Colonic mucosa (tissue), 4 donors: Measurements from ENCODE around the gene CHST6. TPM values are rescaled to one million over a fixed set of nuclear protein-coding genes. Genes with fewer than 3 reads are reported as not detected.

Source experiments
- DNase-seq: peaks from one replicate; pipeline ENCODE4 v3.0.0-alpha.2; 2020
- H3K27ac ChIP-seq: fragments of 200-600 bp; one replicate; pipeline ENCODE4 v1.8.0; 2021
- H3K27me3 ChIP-seq: fragments of 200-600 bp; one replicate; pipeline ENCODE4 v1.8.0; 2021
- H3K36me3 ChIP-seq: fragments of 200-600 bp; one replicate; pipeline ENCODE4 v1.8.0; 2021
- H3K4me1 ChIP-seq: fragments of 200-600 bp; one replicate; pipeline ENCODE4 v1.8.0; 2021; ENCODE audit warnings: mild to moderate bottlenecking
- H3K4me3 ChIP-seq: fragments of 200-600 bp; one replicate; pipeline ENCODE4 v1.8.0; 2021
- H3K9ac ChIP-seq, 2 donors: one replicate each; pipeline ENCODE4 v1.7.0; 2013; ENCODE audit warnings: control low read depth in 2 of 2, low read depth in 2 of 2, low read length in 2 of 2
- H3K9me3 ChIP-seq: fragments of 200-600 bp; one replicate; pipeline ENCODE4 v1.8.0; 2021
- intact Hi-C: fragments of 100-400 bp; cut with DNase I; formaldehyde crosslinking; loops from one replicate; pipeline ENCODE4 v1.14.1; 2022
- total RNA-seq, 2 donors: library from RNA; stranded (reverse); fragmentation: NEBNext Ultra II Directional in 1 of 2; extraction: Animal tissue kit (Norgen Biotek cat#: 25700) in 1 of 2; gene quantifications; one replicate each; pipeline ENCODE4 v1.2.1, GENCODE V29; 2021
- TF ChIP-seq, protein P1 (sequence below): fragments of 200-600 bp; IDR thresholded peaks from one replicate; pipeline ENCODE4 v1.8.0; 2022; ENCODE audit warnings: antibody characterized with exemption, mild to moderate bottlenecking
- donor health status: healthy.
- donor health status: DM: no; HTN: no; CAD: no.
- donor health status: DM: no; HTN: no; CAD: no.

Gene CHST6
- total RNA-seq, 2 donors from 2014 or later = 2.7 to 5.6 TPM

- Histone ChIP-seq H3K9me3 (no peaks in the 10 kb centered on the region), H3K27me3 (no peaks in the 10 kb centered on the region), H3K4me1 (peaks cover 6% of the 10 kb centered on the region), H3K9ac (no peak overlapping the region), H3K27ac (no peak overlapping the region), H3K36me3 (no peaks in the 10 kb centered on the region), H3K4me3 (no peak overlapping the region)
- DNase-seq = no peak
- TF ChIP-seq, protein P1, sequence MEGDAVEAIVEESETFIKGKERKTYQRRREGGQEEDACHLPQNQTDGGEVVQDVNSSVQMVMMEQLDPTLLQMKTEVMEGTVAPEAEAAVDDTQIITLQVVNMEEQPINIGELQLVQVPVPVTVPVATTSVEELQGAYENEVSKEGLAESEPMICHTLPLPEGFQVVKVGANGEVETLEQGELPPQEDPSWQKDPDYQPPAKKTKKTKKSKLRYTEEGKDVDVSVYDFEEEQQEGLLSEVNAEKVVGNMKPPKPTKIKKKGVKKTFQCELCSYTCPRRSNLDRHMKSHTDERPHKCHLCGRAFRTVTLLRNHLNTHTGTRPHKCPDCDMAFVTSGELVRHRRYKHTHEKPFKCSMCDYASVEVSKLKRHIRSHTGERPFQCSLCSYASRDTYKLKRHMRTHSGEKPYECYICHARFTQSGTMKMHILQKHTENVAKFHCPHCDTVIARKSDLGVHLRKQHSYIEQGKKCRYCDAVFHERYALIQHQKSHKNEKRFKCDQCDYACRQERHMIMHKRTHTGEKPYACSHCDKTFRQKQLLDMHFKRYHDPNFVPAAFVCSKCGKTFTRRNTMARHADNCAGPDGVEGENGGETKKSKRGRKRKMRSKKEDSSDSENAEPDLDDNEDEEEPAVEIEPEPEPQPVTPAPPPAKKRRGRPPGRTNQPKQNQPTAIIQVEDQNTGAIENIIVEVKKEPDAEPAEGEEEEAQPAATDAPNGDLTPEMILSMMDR = no peak
- intact Hi-C loops = no loop called here
These were observed 12.6 kb downstream of the CHST6 start for GRCh38 chr16:75482434-75483205.

DNA sequence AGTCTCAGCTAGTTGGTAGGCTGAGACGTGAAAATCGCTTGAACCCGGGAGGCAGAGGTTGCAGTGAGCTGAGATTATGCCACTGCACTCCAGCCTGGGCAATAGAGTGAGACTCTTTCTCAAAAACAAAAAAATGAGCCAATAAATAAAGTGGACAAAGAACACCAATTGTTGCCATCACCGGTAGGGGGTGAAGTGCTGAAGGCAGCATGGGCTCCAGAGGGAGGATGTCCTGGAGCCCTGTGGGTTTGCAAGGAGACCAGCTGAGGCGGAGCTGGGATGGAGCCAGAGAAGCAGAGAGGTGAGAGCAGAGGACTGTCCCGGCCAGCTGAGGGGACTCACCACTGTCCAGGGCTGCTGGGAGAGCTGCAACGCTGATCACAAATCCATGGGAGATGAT is 13.8 kb downstream of the CHST6 start:
- Histone ChIP-seq H3K9me3 (no peaks in the 10 kb centered on the region), H3K4me1 (no peaks in the 10 kb centered on the region), H3K36me3 (no peaks in the 10 kb centered on the region), H3K27ac (no peak overlapping the region), H3K4me3 (no peak overlapping the region), H3K27me3 (no peaks in the 10 kb centered on the region), H3K9ac (no peak overlapping the region)
- intact Hi-C loops = no loop called here
- DNase-seq = no peak
- TF ChIP-seq, protein P1 = no peak

GRCh38 chr16:75479421-75479990 is 15.7 kb downstream of the CHST6 start:
- H3K27me3 ChIP-seq = no peaks in the 10 kb centered on the region
- intact Hi-C loops = loop anchor here (10.0 kb wide), 1 partner anchor 145 kb away; the partner anchor contains the start of gene ADAT1
- no peak overlapping the region for H3K9ac ChIP-seq
- H3K27ac ChIP-seq = no peak overlapping the region
- no peaks in the 10 kb centered on the region for H3K36me3 ChIP-seq
- no peaks in the 10 kb centered on the region for H3K4me1 ChIP-seq
- H3K9me3 ChIP-seq = no peaks in the 10 kb centered on the region
- no peak overlapping the region for H3K4me3 ChIP-seq
- DNase-seq = no peak
- TF ChIP-seq, protein P1 = no peak

- H3K36me3 ChIP-seq = no peaks in the 10 kb centered on the region
- H3K4me1 ChIP-seq = no peaks in the 10 kb centered on the region
- H3K9me3 ChIP-seq = no peaks in the 10 kb centered on the region
- intact Hi-C loops = loop anchor here (10.0 kb wide), 1 partner anchor 146 kb away; the partner anchor contains the start of gene ADAT1
- H3K27ac ChIP-seq = no peak overlapping the region
- H3K9ac ChIP-seq = no peak overlapping the region
- TF ChIP-seq, protein P1 = no peak
- DNase-seq = no peak
- no peaks in the 10 kb centered on the region for H3K27me3 ChIP-seq
- H3K4me3 ChIP-seq = no peak overlapping the region
These were observed 16.5 kb downstream of the CHST6 start for GRCh38 chr16:75478480-75479345.
